Glomerular visceral epithelial cell (primary cell): ENCODE measurements around the gene PIAS3.
A peak's percentile ranks its signal among the peaks of the same experiment; 100 is the strongest.

Source experiments
- DNase-seq: peaks from one replicate; pipeline ENCODE4 v3.0.0-alpha.2; 2016; ENCODE audit errors: extremely low spot score

Gene PIAS3

GRCh38 chr1:145858901-145859490 lies at the start of gene PIAS3:
Gene PIAS3 (minus strand): TSS chr1:145859081. CDS start chr1:145858990, 91 bp downstream.
- DNase-seq, result peak; percentile 96

- no peak for DNase-seq
Measured at GRCh38 chr1:145908653-145909052, 49.8 kb upstream of the PIAS3 start.

GRCh38 chr1:145906954-145907753 lies 48.3 kb upstream of the PIAS3 start:
- no peak for DNase-seq

DNA sequence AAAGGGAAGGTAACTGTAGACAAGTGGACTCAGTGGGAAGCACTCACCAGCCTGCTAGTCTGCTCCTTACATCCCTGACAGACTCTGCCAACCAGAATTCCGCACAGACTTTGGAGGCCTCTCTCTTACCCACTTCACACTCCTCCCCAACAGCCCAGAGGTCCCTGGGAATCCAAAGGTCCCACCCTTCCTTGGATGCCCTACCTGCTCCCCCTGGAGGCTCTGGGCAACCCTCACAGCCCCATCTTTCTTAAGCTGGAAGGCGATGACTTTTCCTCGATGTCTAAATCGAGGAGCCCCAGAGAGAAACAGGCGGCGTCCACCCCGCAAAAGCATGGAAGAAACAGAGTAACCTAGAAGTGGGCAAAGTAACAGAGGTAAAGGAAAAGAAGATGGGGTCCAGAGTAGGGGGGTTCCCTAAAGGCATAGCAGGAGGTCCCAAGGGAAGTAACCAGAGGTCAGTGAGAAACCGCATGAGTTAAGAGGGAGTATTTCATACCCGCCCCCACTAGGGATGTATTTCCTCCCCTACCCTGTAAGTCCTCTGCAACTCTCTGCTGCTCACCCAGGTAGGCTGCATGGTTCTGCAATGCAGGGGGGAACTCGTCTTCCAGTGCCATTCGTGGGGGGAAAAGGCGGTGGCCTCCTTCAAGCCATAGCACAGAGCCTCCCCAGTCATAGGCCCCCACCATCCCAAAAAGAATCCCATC lies 42.6 kb upstream of the PIAS3 start:
- DNase-seq, result no peak

- no peak for DNase-seq
Measured at GRCh38 chr1:145898756-145899155, 39.9 kb upstream of the PIAS3 start.

GRCh38 chr1:145897969-145898368 lies 39.1 kb upstream of the PIAS3 start:
- DNase-seq, result no peak

DNA sequence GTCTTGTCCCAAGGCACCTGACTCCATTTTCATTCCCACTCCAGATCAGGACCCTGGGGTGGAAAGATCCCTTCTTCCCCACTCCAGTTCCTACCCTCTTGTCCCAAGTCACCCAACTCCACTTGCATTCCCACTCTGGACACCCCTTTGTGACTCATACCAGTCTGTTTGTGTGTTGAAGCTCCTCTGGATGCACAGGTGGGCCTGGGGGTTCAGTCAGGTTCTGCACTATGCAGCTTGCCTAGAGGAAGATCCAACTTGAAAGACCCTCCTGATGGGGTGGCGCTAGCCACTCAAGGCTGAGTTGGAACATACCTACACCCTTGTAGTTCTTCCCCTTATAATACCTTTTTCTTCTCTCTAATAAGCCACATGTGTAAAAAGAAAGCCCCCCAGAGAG lies 36.6 kb upstream of the PIAS3 start:
- DNase-seq, result no peak

- no peak for DNase-seq
Measured at GRCh38 chr1:145893306-145894055, 34.6 kb upstream of the PIAS3 start.

- no peak for DNase-seq
Measured at GRCh38 chr1:145892486-145893087, 33.7 kb upstream of the PIAS3 start.

DNA sequence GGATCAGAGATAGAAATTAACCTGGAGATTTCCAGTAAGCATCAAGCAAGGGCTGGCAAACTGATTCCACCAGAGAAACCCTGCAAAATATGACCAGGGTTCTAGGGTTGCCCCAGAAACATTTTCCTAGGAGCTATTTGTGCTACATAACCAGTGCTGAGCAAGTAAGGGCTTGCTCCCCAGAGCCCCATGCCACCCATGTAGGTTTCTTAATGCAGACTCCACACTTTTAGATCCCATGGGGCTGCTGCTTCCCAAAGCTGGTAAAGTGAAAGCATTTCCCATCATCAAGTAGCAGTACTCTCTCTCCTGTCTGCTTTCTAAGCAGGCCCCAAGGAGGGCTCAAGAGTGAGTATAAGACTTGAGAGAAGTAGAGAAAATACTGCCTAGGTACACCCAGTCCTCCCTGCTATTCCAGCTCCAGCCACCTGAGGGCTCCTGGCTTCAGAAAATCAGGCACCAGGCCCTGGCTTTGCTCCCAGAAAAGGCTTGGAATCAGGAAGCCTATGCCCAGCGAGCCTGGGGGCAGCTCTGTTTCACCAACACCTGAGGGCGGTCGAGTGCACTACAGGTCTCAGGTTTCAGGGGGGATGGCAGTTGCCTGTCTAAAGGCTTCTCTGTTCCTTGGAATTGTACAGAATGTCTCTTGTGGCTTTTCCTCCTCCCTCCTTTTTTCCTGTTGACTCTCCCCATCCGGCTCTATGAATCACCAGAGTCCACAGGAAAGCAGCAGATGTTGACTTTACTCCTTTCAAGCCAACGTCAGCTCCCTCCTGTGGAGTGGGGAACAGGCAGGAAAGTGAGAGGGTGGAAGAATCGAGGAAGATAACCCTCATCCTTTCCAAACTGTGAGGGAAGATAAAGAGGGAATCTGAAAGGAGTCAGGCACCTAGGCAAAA lies 33.0 kb upstream of the PIAS3 start:
- DNase-seq, result peak; percentile 100

DNA sequence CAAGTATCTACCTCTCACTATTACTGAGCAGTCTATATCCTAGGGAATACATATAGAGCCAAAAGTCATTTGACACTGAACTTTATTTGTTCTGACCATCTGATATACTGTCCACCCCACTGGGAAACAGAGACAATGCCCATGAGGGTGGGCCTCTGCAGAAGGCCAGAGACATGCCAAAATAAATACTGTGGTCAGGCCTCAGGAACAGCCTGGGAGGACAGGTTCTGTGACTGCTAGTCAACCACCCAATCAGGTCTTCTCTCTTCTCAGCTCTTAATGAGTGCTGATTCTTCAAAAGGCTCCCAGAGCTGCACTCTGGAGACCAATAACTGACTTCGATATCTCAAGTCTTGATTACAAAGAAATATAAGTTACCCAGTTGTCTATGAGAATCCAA lies 32.3 kb upstream of the PIAS3 start:
- DNase-seq, result peak; percentile 46

GRCh38 chr1:145889722-145890121 lies 30.8 kb upstream of the PIAS3 start:
- no peak for DNase-seq

- DNase-seq, result peak; percentile 66
Measured at GRCh38 chr1:145887631-145888030, 28.8 kb upstream of the PIAS3 start.

GRCh38 chr1:145886816-145887215 lies 27.9 kb upstream of the PIAS3 start:
- DNase-seq, result no peak

GRCh38 chr1:145886390-145886789 lies 27.5 kb upstream of the PIAS3 start:
- DNase-seq, result no peak

GRCh38 chr1:145885738-145886287 lies 26.9 kb upstream of the PIAS3 start, which contains the start of gene ANKRD35:
Gene ANKRD35 (minus strand): TSS chr1:145885866. CDS start chr1:145885758, 108 bp downstream.
- peak; percentile 59 for DNase-seq

- no peak for DNase-seq
Measured at GRCh38 chr1:145884675-145885074, 25.8 kb upstream of the PIAS3 start.

GRCh38 chr1:145879775-145880174 lies 20.9 kb upstream of the PIAS3 start:
- DNase-seq, result no peak

- no peak for DNase-seq
Measured at GRCh38 chr1:145878724-145879123, 19.8 kb upstream of the PIAS3 start.

DNA sequence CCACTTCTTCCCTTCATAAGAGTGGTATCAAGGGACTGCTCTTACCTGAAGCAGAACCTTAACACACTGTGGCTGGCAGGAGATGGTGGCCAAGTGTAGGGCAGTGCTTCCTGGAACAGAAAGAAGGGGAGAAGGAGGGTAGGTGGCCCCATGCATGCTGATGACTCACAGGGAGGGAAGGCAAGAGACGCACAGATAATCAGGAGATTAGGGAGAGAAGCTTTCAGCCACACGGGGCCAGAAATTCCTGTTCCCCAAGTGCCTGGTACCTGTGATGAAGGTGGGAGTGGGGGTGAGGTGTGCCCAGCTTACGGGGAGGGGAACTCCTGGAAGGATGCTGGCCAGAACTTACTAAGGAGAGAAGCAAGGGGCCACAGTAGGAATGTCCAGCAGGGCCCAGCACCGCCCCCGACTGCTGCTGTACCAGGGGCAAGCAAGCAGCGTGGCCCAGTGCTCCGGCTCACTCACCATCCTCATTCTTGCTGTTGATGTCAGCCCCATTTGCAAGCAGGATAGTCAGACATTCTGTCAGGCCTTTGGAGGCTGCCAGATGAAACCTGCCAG lies 19.1 kb upstream of the PIAS3 start:
- peak; percentile 11 for DNase-seq
